GM18951 (cell line): ENCODE measurements around the gene NLGN2.

Experiments
- POLR2A ChIP-seq: IDR thresholded peaks from 4 replicates; pipeline ENCODE4 v1.6.1; 2011; ENCODE audit warnings: mild to moderate bottlenecking; ENCODE audit not compliant: insufficient read length, insufficient read depth; ENCODE audit errors: extremely low read depth
- in situ Hi-C: fragments of 300-500 bp; cut with MboI; formaldehyde crosslinking; loops from one replicate; pipeline ENCODE4 v1.12.0; 2022; ENCODE audit warnings: low sequenced_read_pairs, mixed read lengths, inconsistent platforms; ENCODE audit not compliant: unreplicated experiment

Gene NLGN2

GRCh38 chr17:7439462-7440112, 31.9 kb downstream of the NLGN2 start, which contains the start of gene FGF11:
Gene FGF11 (plus strand): TSS chr17:7439512. CDS start chr17:7439621, 109 bp downstream.
- in situ Hi-C loops: no loop called here
- no peak for TF ChIP-seq POLR2A

DNA sequence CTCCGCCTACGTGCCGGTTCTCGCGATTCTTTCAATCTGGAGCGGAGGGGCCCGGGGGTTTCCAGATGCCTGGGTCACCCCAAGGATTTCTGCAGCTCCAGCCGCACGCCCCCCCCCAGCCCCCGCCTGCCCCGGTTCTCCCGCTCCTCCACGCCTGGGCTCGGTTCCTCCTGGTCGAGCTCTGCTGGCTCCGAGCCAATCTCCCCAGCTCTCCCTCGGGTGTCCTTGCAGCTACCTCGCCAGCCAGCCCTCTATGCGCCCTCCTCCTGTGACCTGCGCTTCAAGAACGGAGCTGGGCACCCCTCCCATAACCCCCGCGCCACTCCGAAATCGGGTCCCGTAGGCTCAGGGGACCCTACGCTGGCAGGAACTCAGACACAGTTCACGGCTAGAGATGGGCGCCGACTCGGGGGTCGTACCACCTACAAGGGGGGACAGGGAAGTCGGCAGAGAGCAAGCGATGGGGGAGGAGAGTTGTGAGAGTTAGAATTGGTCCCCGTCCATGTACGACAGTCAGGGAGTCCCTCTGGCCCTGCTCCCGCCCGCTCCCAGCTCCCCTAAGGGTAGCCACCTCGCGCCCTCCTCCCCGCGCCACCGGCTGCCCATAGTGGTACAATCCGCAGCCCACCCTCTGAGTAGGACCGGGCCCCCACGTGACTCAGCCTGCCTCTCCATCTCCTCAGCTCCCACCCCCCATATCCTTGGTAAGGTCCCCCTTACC, 32.6 kb downstream of the NLGN2 start:
- TF ChIP-seq POLR2A: peak; percentile 29
- in situ Hi-C loops: no loop called here

GRCh38 chr17:7440834-7441195, 33.2 kb downstream of the NLGN2 start:
- in situ Hi-C loops: no loop called here
- no peak for TF ChIP-seq POLR2A

DNA sequence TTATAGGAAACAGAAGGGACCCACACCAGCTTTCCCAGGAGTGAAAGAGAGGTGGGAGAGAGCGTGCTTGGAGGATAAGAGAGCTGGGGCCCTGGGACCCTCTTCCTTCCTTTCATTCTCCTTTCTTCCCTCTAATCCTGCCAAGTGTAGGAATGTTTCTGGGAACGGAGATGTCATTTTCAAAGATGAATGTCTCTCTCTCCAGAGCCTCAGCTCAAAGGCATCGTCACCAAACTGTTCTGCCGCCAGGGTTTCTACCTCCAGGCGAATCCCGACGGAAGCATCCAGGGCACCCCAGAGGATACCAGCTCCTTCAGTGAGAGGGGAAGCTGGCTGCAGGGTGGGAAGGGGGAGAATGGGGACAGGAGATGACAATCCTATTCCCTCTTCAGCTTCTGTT, 33.6 kb downstream of the NLGN2 start:
- TF ChIP-seq POLR2A: no peak
- in situ Hi-C loops: no loop called here

GRCh38 chr17:7442142-7442541, 34.5 kb downstream of the NLGN2 start:
- no peak for TF ChIP-seq POLR2A
- in situ Hi-C loops: no loop called here

DNA sequence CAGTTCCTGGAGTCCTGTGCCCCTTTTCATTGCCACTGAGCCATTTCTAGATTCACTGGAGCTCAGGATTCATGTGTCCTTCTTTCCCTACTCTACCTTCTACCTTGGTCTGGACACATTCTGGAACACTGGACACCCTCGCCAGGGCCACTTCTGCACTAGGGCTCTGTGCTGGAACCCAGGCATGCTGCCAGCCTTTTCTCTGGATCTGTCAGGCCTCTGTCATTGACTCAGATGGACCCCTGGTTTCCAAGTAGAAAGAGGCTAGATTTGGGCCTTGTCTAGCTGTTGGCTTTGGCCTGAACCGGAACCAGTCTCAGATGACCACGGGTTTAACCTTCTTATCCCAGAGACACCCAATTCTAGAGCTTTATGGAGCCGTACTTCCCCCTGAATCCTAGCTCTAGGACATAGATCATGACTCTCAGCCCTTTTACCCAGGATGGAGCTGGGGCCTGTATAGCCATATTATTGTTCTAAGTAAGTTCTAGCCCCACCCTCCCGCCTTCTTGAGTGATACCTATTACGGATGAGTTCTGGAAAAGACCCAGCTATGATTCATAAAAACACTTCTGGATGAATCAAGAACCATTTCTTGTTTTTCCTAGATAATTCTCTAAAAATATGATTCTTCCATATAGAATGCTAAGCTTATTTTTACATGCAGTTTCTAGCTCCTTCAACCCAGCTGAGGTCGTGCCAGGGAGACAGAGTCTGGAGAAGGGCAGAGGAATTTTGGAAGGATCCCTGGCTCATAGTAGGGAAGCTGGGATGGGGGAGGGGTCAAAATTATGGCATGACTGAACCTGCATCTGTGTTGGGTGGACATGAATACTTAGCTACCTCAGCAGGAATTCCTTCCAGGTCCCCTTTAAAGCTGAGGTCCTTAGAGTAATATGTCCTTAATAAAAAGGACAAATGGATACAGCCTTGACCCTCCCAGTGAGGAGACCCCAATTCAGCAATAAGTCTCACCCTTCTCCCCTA, 36.1 kb downstream of the NLGN2 start:
- no peak for TF ChIP-seq POLR2A
- in situ Hi-C loops: no loop called here

DNA sequence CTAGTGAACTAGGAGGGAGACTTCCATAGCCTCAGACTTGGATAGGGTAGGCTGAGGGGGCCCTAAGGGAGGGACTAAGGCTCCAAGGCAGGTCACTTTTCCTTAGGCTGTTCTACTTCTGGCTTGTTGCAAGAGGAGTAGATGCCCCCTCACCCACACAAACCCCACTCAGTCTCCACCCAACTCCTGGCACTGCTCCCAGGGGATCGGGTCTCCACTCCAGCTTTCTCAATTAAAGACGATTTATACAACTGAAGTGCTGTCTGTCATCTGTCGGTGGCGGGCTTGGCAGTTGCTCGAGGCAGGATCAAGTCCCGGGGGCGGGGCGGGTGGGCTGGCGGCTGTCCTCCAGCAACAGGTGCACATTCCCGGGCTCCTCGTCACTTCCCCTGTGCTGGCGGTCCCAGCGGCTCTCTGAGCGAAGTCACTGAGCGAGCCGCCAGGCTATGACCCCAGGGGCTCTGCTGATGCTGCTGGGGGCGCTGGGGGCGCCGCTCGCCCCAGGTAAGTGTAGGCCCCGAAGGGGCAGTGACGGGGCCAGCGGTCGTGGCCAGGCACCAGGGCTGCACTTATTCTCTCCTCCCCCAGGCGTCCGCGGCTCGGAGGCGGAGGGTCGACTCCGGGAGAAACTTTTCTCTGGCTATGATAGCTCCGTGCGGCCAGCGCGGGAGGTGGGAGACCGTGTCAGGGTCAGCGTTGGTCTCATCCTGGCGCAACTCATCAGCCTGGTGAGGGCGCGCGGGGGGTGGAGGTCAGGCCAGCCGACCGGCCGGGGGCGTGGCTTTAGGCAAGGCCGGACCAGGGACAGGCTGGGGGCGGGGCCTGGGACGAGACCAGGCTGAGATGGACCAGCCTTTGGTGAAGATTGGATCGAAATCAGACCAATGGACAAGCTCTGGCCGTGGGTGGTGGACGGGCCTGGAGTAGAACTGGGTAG, 37.3 kb downstream of the NLGN2 start, which contains the start of gene CHRNB1:
TSS of gene CHRNB1 (plus strand) at position 380 of the 937 bp plus-strand sequence. CDS start at position 447, 67 bp downstream.
- in situ Hi-C loops: no loop called here
- no peak for TF ChIP-seq POLR2A

GRCh38 chr17:7445619-7445968, 37.9 kb downstream of the NLGN2 start:
- no peak for TF ChIP-seq POLR2A
- in situ Hi-C loops: no loop called here

- no peak for TF ChIP-seq POLR2A
- in situ Hi-C loops: no loop called here
Measured at GRCh38 chr17:7448461-7448860, 40.8 kb downstream of the NLGN2 start.

- in situ Hi-C loops: no loop called here
Measured at GRCh38 chr17:7459961-7460545, 52.4 kb downstream of the NLGN2 start.

DNA sequence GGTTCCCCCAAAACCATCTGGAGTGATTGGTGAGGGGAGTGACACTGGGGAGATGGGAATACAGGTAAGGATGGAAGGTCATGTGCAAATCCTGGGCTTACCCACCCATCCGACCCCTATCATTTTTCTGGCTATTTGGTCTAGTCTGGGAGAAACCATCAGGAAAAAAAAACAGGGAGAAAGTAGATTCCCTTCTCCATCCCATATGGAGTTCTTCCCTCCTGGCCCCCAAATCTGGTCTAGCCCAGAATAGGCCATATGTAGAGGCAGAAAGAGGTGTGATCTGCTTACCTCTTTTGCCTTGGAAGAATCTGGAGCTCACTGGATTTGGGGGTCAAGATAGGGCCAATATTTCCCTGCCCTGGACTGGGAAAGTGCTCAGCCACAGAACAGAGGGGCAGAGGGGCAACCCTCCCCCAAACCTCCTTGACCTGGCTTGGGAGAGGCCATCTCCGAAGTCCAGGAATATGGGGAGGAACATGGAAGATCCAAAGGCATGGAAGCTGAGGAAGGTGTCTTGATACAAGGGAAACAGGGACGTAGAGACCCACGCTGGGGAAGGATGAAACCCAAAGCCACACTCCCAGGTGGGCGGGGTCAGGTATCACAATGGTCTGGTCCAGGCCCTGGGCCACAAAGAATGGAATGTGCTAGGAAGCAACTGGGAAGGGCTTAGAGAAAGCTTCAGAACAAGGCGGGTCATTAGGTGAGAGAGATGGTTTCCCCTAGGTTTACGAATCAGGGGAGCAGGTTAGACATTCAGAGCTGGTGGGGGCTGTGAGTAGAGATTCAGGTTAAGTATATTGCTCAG, 53.4 kb downstream of the NLGN2 start:
- in situ Hi-C loops: no loop called here
- TF ChIP-seq POLR2A: no peak

More at GRCh38 chr17:7459961-7460545, 52.4 kb downstream of the NLGN2 start:
- no peak for TF ChIP-seq POLR2A
